ENCODE measurements around the gene TBC1D9.

The TBC1D9 gene

GRCh38 chr4:140735317-140735716 is 20.9 kb downstream of the TBC1D9 start:
- TF ChIP-seq, protein P1, sequence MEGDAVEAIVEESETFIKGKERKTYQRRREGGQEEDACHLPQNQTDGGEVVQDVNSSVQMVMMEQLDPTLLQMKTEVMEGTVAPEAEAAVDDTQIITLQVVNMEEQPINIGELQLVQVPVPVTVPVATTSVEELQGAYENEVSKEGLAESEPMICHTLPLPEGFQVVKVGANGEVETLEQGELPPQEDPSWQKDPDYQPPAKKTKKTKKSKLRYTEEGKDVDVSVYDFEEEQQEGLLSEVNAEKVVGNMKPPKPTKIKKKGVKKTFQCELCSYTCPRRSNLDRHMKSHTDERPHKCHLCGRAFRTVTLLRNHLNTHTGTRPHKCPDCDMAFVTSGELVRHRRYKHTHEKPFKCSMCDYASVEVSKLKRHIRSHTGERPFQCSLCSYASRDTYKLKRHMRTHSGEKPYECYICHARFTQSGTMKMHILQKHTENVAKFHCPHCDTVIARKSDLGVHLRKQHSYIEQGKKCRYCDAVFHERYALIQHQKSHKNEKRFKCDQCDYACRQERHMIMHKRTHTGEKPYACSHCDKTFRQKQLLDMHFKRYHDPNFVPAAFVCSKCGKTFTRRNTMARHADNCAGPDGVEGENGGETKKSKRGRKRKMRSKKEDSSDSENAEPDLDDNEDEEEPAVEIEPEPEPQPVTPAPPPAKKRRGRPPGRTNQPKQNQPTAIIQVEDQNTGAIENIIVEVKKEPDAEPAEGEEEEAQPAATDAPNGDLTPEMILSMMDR (IDR thresholded peaks at IDR 0.05; ENCODE audit: extremely low read depth, missing control alignments) = no peak
- no peak for DNase-seq (ENCODE audit: low spot score)

DNA sequence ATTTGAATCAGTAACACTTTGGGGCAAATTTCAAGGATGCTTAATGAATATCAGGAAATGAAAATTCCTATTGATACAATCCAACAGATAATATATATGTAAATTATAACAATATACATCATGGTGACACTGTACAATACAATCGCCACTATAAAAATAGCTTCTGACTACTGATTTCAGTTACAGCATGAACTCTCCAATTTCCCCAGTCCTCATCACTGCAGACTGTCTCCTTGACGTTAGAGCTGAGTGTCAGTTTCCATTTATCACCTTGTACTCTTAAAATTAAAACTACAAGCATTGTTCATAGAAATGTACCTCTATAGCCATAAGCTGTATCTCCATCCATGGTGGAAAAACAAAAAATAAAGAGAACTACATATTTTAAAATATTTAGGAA is 23.4 kb downstream of the TBC1D9 start:
- no peak for DNase-seq (ENCODE audit: low spot score)
- TF ChIP-seq, protein P1 (IDR thresholded peaks at IDR 0.05; ENCODE audit: extremely low read depth, missing control alignments) = no peak

- no peak for DNase-seq (ENCODE audit: low spot score)
- TF ChIP-seq, protein P1 (IDR thresholded peaks at IDR 0.05; ENCODE audit: extremely low read depth, missing control alignments) = no peak
Observed at GRCh38 chr4:140729344-140730049, 26.7 kb downstream of the TBC1D9 start.

DNA sequence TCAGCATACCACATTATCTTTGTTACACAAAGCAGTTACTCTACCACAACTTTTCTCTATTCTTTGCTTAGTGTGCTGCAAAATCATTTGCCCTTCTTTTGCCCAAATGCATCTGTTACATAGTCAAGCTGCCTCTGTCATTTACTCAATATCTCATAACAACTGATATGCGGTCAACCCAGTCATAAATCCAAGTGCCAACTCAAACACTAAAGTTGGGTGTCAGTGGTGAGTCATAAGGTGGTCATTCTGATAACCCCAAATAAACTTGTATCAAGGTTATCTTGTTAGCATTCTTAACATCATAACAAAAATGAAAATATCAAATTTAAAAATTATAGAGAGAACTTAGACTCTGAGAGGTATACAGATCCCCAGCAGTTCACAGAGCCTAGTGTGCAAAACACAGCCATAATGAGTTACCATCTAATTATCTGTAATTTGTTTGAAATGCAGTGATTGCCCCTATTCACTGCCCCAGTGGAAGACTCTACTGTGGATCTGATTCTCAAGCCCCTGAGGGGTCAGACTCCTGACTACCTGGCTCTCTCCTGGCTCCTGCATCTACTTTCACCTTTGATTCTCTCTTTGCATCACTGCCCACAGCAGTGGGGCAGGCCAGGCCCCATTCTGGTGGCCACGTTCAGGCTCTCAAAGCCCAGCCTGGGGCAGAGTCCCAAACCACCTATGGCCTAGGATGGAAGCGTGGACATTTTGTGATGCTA is 29.2 kb downstream of the TBC1D9 start:
- TF ChIP-seq, protein P1 (IDR thresholded peaks at IDR 0.05; ENCODE audit: extremely low read depth, missing control alignments) = no peak
- DNase-seq (ENCODE audit: low spot score) = no peak

- DNase-seq (ENCODE audit: low spot score) = no peak
- TF ChIP-seq, protein P1 (IDR thresholded peaks at IDR 0.05; ENCODE audit: extremely low read depth, missing control alignments) = no peak
Observed at GRCh38 chr4:140725556-140725955, 30.6 kb downstream of the TBC1D9 start.

- TF ChIP-seq, protein P1 (IDR thresholded peaks at IDR 0.05; ENCODE audit: extremely low read depth, missing control alignments) = no peak
- DNase-seq (ENCODE audit: low spot score) = no peak
Observed at GRCh38 chr4:140724760-140725159, 31.4 kb downstream of the TBC1D9 start.
